Testis (tissue), 3 donors: Measurements from ENCODE around the gene CLIC3. TPM values are rescaled to one million over a fixed set of nuclear protein-coding genes. Genes with fewer than 3 reads are reported as not detected.

Experiments used
- DNase-seq: peaks from one replicate; pipeline ENCODE4 v3.0.0-alpha.2; 2019
- H3K27ac ChIP-seq, 2 donors: fragments of 200-600 bp; sonication (generic); one replicate each; pipeline ENCODE4 v1.5.1; 2019
- H3K27me3 ChIP-seq: fragments of 200-600 bp; sonication (generic); one replicate; pipeline ENCODE4 v1.5.1; 2019
- H3K36me3 ChIP-seq: fragments of 200-600 bp; sonication (generic); one replicate; pipeline ENCODE4 v1.5.1; 2017; ENCODE audit warnings: low read depth; ENCODE audit errors: missing control alignments
- H3K4me1 ChIP-seq: fragments of 200-600 bp; sonication (generic); one replicate; pipeline ENCODE4 v1.5.1; 2019
- H3K4me3 ChIP-seq, 2 donors: fragments of 200-600 bp; sonication (generic); one replicate each; pipeline ENCODE4 v1.5.1; 2017 to 2019
- H3K9me3 ChIP-seq: fragments of 200-600 bp; sonication (generic); one replicate; pipeline ENCODE4 v1.5.1; 2017
- POLR2A ChIP-seq: fragments of 450-650 bp; IDR thresholded peaks from one replicate; pipeline ENCODE4 v1.6.1; 2017; ENCODE audit warnings: antibody characterized with exemption, mild to moderate bottlenecking, moderate library complexity
- WGBS, 2 donors: methylation state at CpG; one replicate each; pipeline ENCODE4 v1.1.5; 2018; 5-methylcytosine and 5-hydroxymethylcytosine counted together
- intact Hi-C: fragments of 100-400 bp; cut with DNase I; formaldehyde crosslinking; loops from one replicate; pipeline ENCODE4 v1.15.1; 2023; ENCODE audit warnings: low total_unique reads
- polyA plus RNA-seq: library from polyadenylated mRNA; stranded (reverse); fragments of 350-450 nt; fragmentation: Illumina TruSeq; extraction: RNeasy Lipid Tissue Mini Kit (QIAGEN cat#74804); gene quantifications from one replicate; pipeline ENCODE4 v1.2.3, GENCODE V29; 2014; ENCODE audit warnings: low read depth, low replicate concordance; ENCODE audit not compliant: insufficient read depth
- total RNA-seq, 2 donors: library from RNA; depleted of rRNA; stranded (reverse); fragments of >200 nt; gene quantifications; one replicate each; pipeline ENCODE4 v1.2.3, GENCODE V29; 2016
- TF ChIP-seq, protein P1 (sequence below), 3 experiments: fragments of 450-650 bp in 2 of 3; fragments of 200-600 bp in 1 of 3; sonication (generic) in 1 of 3; IDR thresholded peaks; one replicate each; pipeline ENCODE4 v1.5.1; 2016 to 2019; ENCODE audit warnings: antibody characterized with exemption in 3 of 3, mild to moderate bottlenecking in 2 of 3, moderate library complexity in 1 of 3

Gene CLIC3
- total and polyA plus RNA-seq, 3 donors from 2014 or later = 1.8 to 2.8 (median 1.9) TPM

DNA sequence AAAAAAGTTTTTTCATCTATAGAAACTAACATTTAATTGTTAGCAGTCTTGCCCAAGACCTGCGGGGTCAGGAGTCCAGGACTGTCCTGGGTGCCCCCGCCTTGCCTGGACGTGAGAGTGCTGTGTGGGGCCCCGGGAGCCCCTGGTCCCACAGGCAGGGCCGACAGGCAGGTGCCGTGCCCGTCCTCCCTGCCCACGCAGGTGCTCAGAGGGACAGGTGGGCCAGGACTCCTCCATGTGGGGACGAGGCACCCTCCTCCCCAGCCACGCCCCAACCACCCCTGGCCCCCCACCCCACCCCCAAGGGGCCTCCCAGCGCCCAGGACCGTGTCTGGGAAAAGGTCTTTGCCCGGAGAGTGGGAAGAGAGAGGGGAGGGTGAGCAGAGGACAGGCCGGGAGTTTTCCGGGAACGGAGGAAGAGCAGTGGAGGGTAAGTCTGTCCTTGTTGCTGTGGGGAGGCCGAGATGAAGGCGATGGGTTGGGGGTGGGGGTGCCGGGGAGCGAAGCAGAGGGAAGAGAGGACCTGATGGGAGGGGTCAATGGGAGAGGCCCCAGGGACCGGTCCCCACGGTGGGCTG, 47.0 kb downstream of the CLIC3 start:
- Histone ChIP-seq H3K4me1 (peaks cover 58% of the 10 kb centered on the region), H3K36me3 (no peaks in the 10 kb centered on the region), H3K9me3 (no peaks in the 10 kb centered on the region), H3K27me3 (no peaks in the 10 kb centered on the region), H3K27ac (peak overlapping the region; percentile 70), H3K4me3 (peak overlapping the region; percentile 61 to 75)
- TF ChIP-seq, protein P1, sequence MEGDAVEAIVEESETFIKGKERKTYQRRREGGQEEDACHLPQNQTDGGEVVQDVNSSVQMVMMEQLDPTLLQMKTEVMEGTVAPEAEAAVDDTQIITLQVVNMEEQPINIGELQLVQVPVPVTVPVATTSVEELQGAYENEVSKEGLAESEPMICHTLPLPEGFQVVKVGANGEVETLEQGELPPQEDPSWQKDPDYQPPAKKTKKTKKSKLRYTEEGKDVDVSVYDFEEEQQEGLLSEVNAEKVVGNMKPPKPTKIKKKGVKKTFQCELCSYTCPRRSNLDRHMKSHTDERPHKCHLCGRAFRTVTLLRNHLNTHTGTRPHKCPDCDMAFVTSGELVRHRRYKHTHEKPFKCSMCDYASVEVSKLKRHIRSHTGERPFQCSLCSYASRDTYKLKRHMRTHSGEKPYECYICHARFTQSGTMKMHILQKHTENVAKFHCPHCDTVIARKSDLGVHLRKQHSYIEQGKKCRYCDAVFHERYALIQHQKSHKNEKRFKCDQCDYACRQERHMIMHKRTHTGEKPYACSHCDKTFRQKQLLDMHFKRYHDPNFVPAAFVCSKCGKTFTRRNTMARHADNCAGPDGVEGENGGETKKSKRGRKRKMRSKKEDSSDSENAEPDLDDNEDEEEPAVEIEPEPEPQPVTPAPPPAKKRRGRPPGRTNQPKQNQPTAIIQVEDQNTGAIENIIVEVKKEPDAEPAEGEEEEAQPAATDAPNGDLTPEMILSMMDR (IDR thresholded peaks at IDR 0.05) = no peak
- TF ChIP-seq POLR2A = no peak
- 9 to 13% methylated on average over 22 of the region's 22 CpGs for WGBS, 2 donors
- DNase-seq = no peak
- intact Hi-C loops = no loop called here

DNA sequence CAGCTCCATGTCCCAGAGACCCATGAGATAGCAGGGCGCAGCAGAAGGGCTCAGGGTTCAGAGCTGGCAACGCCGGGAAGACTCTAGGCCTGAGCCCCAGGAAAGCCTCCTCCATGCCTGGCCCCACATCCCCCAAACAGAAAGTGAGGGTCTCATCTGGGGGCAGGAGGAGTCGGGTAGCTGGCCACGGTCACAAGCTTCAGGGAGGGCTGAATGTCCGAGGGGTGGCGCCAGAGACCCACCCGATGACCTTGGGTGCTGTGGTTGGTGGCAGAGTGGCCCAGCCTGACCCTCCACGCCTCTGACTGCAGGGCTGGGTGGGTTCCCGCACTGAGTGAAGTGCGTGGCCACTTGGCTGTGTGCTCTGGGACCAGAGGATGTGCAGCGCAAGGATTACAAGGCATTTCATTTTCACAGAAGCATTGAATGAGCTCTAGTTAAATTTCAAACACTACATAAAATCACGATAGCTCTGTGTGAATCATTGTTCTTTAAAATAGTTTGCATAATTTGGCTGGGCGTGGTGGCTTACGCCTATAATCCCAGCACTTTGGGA, 48.3 kb downstream of the CLIC3 start:
- intact Hi-C loops = no loop called here
- H3K4me1 ChIP-seq = peaks cover 64% of the 10 kb centered on the region
- no peaks in the 10 kb centered on the region for H3K36me3 ChIP-seq
- H3K4me3 ChIP-seq = no peak overlapping the region
- 36 to 52% methylated on average over 11 to 15 of the region's 15 CpGs for WGBS, 2 donors
- TF ChIP-seq, protein P1 (IDR thresholded peaks at IDR 0.05) = peak; percentile 36 to 40 (median 36)
- no peak for TF ChIP-seq POLR2A
- no peaks in the 10 kb centered on the region for H3K27me3 ChIP-seq
- H3K9me3 ChIP-seq = no peaks in the 10 kb centered on the region
- peak; percentile 71 for DNase-seq
- H3K27ac ChIP-seq = peak overlapping the region; percentile 26 to 50

DNA sequence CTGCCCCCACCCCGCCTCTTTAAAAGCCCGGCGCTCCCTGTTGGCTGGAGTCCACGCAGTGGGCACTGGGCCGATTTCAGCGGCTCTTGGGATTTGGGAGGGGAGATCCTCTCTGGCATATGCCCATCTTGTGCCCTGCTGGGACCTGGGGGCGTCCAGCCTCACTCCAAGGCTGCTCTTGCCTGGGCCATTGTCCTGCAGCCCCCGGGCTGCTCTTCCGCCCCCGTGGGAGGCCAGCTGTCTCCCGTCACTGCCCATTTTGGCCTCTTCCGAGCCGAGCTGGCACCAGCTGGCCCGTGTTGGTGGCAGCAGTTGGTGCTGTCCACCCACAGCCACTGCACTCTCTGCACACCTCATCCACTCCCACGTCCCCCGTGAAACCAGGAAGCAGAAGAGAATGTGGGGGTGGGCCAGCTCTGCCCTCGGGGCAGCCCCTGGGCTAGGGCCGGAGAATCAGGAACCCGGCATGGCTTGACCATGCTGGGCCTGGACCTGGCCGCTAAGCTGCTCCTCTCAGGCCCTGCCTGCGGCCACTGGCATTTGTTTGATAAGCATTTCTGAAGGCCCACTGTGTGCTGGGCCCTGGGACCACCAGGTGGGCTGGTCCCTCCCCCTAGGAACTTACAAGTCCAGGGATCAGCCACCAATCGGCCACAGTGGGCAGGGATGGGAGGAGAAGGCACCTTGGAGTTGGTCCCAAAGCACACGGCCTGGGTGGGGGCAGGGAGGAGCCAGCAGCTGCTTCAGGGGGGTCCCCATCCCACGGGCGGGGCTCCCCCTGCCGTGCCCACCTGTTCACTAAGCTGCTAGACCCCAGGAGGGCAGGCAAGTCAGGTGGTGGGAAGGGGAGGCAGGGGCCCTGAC, 49.1 kb downstream of the CLIC3 start:
- TF ChIP-seq, protein P1 (IDR thresholded peaks at IDR 0.05) = no peak
- TF ChIP-seq POLR2A = no peak
- WGBS, 2 donors = 66 to 88% methylated on average over 6 to 26 of the region's 26 CpGs
- Histone ChIP-seq H3K4me3 (no peak overlapping the region), H3K36me3 (no peaks in the 10 kb centered on the region), H3K4me1 (peaks cover 60% of the 10 kb centered on the region), H3K27me3 (no peaks in the 10 kb centered on the region), H3K9me3 (no peaks in the 10 kb centered on the region), H3K27ac (peak overlapping the region; percentile 26 to 50)
- intact Hi-C loops = no loop called here
- no peak for DNase-seq

DNA sequence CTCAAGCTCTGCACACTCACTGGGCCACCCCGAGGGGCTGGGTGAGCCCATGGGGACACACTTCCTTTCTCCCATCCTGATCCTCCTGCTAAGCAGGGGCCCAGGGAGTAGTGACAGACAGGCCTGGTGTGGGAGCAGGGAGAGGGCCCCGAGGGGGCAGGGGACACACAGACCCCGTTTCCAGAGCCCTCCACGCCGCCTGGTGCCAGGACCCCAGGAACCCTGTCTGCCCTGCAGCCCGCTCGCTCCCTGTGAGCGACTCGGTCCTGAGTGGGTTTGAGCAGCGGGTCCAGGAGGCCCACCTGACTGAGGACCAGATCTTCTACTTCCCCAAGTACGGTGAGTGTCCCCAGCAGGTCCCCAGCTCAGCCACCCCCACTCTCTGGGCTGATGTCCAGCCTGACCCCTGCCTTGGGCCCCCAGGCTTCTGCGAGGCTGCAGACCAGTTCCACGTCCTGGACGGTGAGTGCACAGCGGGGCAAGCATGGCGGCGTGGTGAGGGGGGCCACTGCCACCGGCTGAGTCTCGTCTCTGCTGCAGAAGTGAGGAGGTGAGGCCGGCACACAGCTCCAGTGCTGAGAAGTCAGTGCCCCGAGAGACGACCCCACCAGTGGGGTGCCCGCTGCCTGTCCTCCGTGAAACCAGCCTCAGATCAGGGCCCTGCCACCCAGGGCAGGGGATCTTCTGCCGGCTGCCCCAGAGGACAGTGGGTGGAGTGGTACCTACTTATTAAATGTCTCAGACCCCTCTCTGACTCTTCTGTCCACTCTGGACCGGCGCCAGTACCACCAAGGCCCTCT, 49.9 kb downstream of the CLIC3 start:
- peak overlapping the region in 1 of 2 donors; percentile 50 for H3K27ac ChIP-seq
- H3K4me1 ChIP-seq = peaks cover 52% of the 10 kb centered on the region
- no peak overlapping the region for H3K4me3 ChIP-seq
- TF ChIP-seq POLR2A = no peak
- TF ChIP-seq, protein P1 (IDR thresholded peaks at IDR 0.05) = no peak
- H3K9me3 ChIP-seq = no peaks in the 10 kb centered on the region
- H3K36me3 ChIP-seq = no peaks in the 10 kb centered on the region
- DNase-seq = no peak
- intact Hi-C loops = no loop called here
- no peaks in the 10 kb centered on the region for H3K27me3 ChIP-seq
- WGBS, 2 donors = 71 to 88% methylated on average over 18 to 27 of the region's 27 CpGs
